ENCODE data around the gene SF3A2.

Gene SF3A2

GRCh38 chr19:2243274-2244124 lies 6.9 kb downstream of the SF3A2 start:
- FAIRE-seq: no peak

DNA sequence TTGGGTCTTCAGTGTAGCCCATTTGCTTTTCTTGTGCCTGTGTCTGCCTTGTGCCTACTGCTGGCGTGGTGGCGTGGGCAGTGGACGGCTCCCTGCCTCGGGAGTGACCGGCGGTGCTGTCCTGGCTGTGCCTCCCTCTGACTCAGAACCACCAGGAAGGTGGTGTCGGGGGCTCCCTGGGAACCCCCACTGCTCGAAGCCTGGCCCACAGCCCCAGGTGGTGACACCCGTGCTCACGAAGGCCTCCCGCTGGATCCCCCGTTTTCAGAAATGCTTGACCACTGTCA lies 7.4 kb downstream of the SF3A2 start:
- no peak for FAIRE-seq

- no peak for FAIRE-seq
These were observed 7.9 kb downstream of the SF3A2 start for GRCh38 chr19:2244486-2244885.

GRCh38 chr19:2245273-2245672 lies 8.6 kb downstream of the SF3A2 start:
- FAIRE-seq: no peak

GRCh38 chr19:2246014-2246620 lies 9.5 kb downstream of the SF3A2 start:
- no peak for FAIRE-seq

GRCh38 chr19:2246801-2247361 lies 10.3 kb downstream of the SF3A2 start:
- no peak for FAIRE-seq

DNA sequence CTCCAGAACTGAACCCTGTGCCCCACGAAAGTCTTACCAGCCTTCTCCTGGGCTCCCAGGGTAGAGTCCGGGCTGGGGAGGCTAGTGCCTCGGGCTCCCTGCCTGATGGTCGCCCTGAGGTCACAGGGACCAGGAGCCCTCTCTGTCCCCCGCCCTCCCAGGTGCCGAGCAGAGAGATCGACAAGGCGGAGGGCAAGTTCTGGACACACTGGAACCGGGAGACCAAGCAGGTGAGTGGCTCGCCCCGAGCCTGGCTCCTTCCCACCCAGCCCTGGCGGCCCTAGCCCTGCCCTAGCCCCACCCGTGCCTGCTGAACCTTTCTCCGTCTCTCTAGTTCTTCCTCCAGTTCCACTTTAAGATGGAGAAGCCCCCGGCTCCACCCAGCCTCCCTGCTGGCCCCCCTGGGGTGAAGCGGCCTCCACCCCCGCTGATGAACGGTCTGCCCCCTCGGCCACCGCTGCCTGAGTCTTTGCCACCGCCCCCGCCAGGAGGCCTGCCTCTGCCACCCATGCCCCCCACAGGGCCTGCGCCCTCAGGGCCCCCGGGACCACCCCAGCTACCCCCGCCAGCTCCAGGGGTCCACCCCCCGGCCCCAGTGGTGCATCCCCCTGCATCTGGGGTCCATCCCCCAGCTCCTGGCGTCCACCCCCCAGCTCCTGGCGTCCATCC lies 10.9 kb downstream of the SF3A2 start:
- FAIRE-seq: no peak

GRCh38 chr19:2248136-2249009 lies 11.7 kb downstream of the SF3A2 start:
- no peak for FAIRE-seq

DNA sequence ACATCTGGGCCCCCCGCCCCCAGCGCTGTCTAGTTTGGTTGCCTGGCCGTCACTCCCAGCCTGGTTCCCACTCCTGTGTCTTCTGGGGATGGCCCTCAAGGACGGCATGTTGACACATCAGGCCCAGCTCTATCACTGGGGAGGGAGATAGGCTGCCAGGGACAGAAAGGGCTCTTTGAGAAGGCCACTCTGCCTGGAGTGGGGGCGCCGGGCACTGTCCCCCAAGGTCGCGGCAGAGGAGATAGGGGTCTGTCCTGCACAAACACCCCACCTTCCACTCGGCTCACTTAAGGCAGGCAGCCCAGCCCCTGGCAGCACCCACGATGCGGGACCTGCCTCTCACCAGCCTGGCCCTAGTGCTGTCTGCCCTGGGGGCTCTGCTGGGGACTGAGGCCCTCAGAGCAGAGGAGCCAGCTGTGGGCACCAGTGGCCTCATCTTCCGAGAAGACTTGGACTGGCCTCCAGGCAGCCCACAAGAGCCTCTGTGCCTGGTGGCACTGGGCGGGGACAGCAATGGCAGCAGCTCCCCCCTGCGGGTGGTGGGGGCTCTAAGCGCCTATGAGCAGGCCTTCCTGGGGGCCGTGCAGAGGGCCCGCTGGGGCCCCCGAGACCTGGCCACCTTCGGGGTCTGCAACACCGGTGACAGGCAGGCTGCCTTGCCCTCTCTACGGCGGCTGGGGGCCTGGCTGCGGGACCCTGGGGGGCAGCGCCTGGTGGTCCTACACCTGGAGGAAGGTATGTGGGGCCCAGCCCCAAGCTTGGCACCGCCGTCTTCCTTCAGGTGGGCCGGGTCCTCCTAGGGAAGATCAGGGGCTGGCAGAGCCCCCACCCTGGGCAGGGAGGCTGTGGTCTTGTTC lies 12.6 kb downstream of the SF3A2 start, which contains the start of gene AMH:
Gene AMH, plus strand, starts transcription at position 314 of the 857 bp plus-strand sequence. Its CDS starts 10 bp downstream, at position 324.
- FAIRE-seq: no peak

- FAIRE-seq: no peak
These were observed 13.5 kb downstream of the SF3A2 start for GRCh38 chr19:2249880-2250765.

- no peak for FAIRE-seq
These were observed 14.1 kb downstream of the SF3A2 start for GRCh38 chr19:2250766-2251105.

- no peak for FAIRE-seq
These were observed 14.8 kb downstream of the SF3A2 start for GRCh38 chr19:2251106-2252054.

GRCh38 chr19:2252055-2252796 lies 15.6 kb downstream of the SF3A2 start:
- FAIRE-seq: no peak

DNA sequence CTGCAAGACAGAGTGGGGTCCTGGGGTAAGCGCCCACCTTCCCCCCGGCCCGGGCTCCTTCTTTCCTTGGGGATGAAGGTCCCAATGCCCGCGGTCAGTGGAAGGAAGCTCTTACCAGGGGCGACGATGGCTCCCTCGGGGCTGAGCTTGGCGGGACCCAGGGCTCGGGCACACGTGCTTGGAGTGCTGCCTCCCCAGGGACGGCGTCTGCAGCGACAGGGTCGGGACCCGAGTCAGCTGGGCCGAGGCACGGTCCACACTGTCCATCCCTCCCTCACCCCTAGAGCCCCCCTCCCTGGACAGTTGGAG lies 16.1 kb downstream of the SF3A2 start:
- FAIRE-seq: no peak

DNA sequence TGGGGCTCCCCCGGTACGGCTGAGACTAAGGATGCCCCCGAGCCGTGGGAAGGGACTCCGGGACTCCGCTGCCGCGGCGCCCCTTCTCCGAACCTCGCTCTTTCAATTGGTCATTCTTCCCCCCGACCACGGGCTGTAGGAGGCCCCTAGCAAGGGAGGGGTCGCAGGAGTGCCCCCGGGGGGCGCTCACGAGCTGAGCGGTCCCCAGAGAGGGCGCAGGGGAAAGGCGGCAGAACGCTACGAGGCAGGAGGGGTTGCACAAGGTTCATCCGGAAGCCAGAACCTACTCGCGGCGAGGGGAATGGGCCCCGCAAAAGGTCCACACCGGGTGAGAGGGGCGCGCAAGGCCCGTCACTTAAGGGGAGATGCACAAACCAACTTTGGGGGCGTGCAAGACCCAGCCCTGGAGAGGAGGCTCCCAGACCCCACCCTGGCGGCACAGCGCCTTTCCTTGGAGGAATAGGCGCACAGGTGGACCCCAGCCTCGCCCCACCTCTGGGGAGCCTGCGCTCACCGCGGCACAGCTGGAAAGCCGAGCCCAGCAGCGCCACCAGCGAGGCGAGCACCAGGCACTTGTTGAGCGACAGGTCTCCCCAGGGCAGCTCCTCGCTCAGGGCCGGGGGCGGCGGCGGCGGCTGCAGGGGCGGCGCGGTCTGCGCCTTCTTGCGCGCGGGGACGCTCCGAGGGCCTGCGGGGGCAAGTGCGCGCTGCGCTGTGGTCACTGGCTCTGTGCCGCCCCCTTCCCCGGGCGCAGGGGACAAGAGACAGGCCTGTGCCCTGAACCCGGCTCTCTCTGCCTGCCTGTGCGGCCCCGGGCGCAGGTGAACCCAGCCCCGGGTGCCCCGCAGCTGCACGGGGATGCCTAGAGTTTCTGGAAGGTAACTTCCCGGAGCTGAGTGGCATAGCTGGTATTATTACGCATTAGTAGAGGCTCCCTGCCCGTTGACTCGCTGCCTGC lies 16.8 kb downstream of the SF3A2 start:
- no peak for FAIRE-seq

- FAIRE-seq: no peak
These were observed 17.6 kb downstream of the SF3A2 start for GRCh38 chr19:2254064-2254872.
